H9 (cell line): ENCODE data around the gene GPM6B. TPM values are rescaled to one million over a fixed set of nuclear protein-coding genes. Genes with fewer than 3 reads are reported as not detected.
A peak's percentile ranks its signal among the peaks of the same experiment; 100 is the strongest.

Source experiments
- DNase-seq: peaks from one replicate; pipeline ENCODE4 v3.0.0-alpha.2; 2017
- H2AFZ ChIP-seq: one replicate; pipeline ENCODE4 v1.6.1; 2013; ENCODE audit warnings: mild to moderate bottlenecking, low read length, control low read depth, moderate library complexity
- H2AK5ac ChIP-seq: 2 replicates; pipeline ENCODE4 v1.6.1; 2013; ENCODE audit warnings: low read length, control low read depth, mixed read lengths; ENCODE audit not compliant: insufficient read length
- H2BK120ac ChIP-seq: one replicate; pipeline ENCODE4 v1.6.1; 2013; ENCODE audit warnings: low read depth, mild to moderate bottlenecking, low read length, control low read depth, inconsistent platforms; ENCODE audit not compliant: poor library complexity, severe bottlenecking
- H2BK12ac ChIP-seq: 2 replicates; pipeline ENCODE4 v1.6.1; 2013; ENCODE audit warnings: low read length, control low read depth, mixed read lengths, low read depth; ENCODE audit not compliant: insufficient read length
- H2BK15ac ChIP-seq: 2 replicates; pipeline ENCODE4 v1.6.1; 2013; ENCODE audit warnings: low read depth, low read length, control low read depth
- H2BK20ac ChIP-seq: one replicate; pipeline ENCODE4 v1.6.1; 2013; ENCODE audit warnings: low read depth, mild to moderate bottlenecking, low read length, control low read depth, inconsistent platforms; ENCODE audit not compliant: poor library complexity, severe bottlenecking
- H2BK5ac ChIP-seq: 2 replicates; pipeline ENCODE4 v1.6.1; 2013; ENCODE audit warnings: low read length, control low read depth, mixed read lengths; ENCODE audit not compliant: insufficient read length
- H3K14ac ChIP-seq: 2 replicates; pipeline ENCODE4 v1.6.1; 2013; ENCODE audit warnings: low read length, control low read depth; ENCODE audit not compliant: insufficient read depth
- H3K18ac ChIP-seq: 2 replicates; pipeline ENCODE4 v1.6.1; 2013; ENCODE audit warnings: low read depth, mild to moderate bottlenecking, mixed read lengths, low read length, control low read depth; ENCODE audit not compliant: insufficient read length
- H3K23ac ChIP-seq: 2 replicates; pipeline ENCODE4 v1.6.1; 2013; ENCODE audit warnings: low read length, control low read depth, mixed read lengths, low read depth; ENCODE audit not compliant: insufficient read length
- H3K23me2 ChIP-seq: 2 replicates; pipeline ENCODE4 v1.6.1; 2013; ENCODE audit warnings: low read depth, mild to moderate bottlenecking, mixed read lengths, low read length, control low read depth; ENCODE audit not compliant: insufficient read length, poor library complexity, severe bottlenecking
- H3K27ac ChIP-seq: 2 replicates; pipeline ENCODE4 v1.5.1; 2013; ENCODE audit warnings: low read length, control low read depth, mixed read lengths, low read depth; ENCODE audit not compliant: insufficient read length
- H3K27me3 ChIP-seq: 2 replicates; pipeline ENCODE4 v1.6.1; 2013; ENCODE audit warnings: low read length, control low read depth, inconsistent platforms; ENCODE audit not compliant: insufficient read depth
- H3K4ac ChIP-seq: 2 replicates; pipeline ENCODE4 v1.6.1; 2013; ENCODE audit warnings: low read depth, mild to moderate bottlenecking, control low read depth, inconsistent platforms, low read length, moderate library complexity
- H3K4me1 ChIP-seq: 2 replicates; pipeline ENCODE4 v1.6.1; 2013; ENCODE audit warnings: low read length, control low read depth, inconsistent platforms; ENCODE audit not compliant: insufficient read depth
- H3K4me2 ChIP-seq: 2 replicates; pipeline ENCODE4 v1.6.1; 2013; ENCODE audit warnings: low read length, control low read depth, mixed read lengths; ENCODE audit not compliant: insufficient read length, insufficient read depth
- H3K56ac ChIP-seq: 2 replicates; pipeline ENCODE4 v1.6.1; 2013; ENCODE audit warnings: low read depth, mild to moderate bottlenecking, mixed read lengths, low read length, control low read depth; ENCODE audit not compliant: insufficient read length
- H3K79me1 ChIP-seq: 2 replicates; pipeline ENCODE4 v1.6.1; 2013; ENCODE audit warnings: low read depth, mild to moderate bottlenecking, moderate library complexity, low read length, control low read depth, inconsistent platforms; ENCODE audit not compliant: insufficient read depth, poor library complexity, severe bottlenecking
- H3K79me2 ChIP-seq: 2 replicates; pipeline ENCODE4 v1.6.1; 2013; ENCODE audit warnings: low read length, control low read depth, inconsistent platforms; ENCODE audit not compliant: insufficient read depth
- H3K9ac ChIP-seq: 2 replicates; pipeline ENCODE4 v1.6.1; 2013; ENCODE audit warnings: low read length, control low read depth, mixed read lengths; ENCODE audit not compliant: insufficient read length; ENCODE audit errors: extremely low read depth
- H3K9me3 ChIP-seq: one replicate; pipeline ENCODE4 v1.6.1; 2013; ENCODE audit warnings: low read depth, low read length, inconsistent platforms; ENCODE audit not compliant: control insufficient read depth
- H3T11ph ChIP-seq: one replicate; pipeline ENCODE4 v1.6.1; 2013; ENCODE audit warnings: mild to moderate bottlenecking, low read length, control low read depth, inconsistent platforms
- H4K20me1 ChIP-seq: one replicate; pipeline ENCODE4 v1.6.1; 2013; ENCODE audit not compliant: control insufficient read depth, insufficient read length, insufficient read depth
- H4K5ac ChIP-seq: 2 replicates; pipeline ENCODE4 v1.6.1; 2013; ENCODE audit warnings: low read depth, mild to moderate bottlenecking, mixed read lengths, low read length, control low read depth; ENCODE audit not compliant: insufficient read length
- H4K8ac ChIP-seq: replicated peaks from 2 replicates; pipeline ENCODE4 v1.6.1; 2013; ENCODE audit warnings: low read length, control low read depth, mixed read lengths, low read depth; ENCODE audit not compliant: insufficient read length
- H4K91ac ChIP-seq: 2 replicates; pipeline ENCODE4 v1.6.1; 2013; ENCODE audit warnings: low read depth, mild to moderate bottlenecking, moderate library complexity, mixed read lengths, low read length, control low read depth; ENCODE audit not compliant: insufficient read length
- H3K27ac Mint-ChIP-seq, 3 experiments: 2 replicates in 2 of 3; 3 replicates in 1 of 3; pipeline ENCODE4 v1.8.0; 2020 to 2021; ENCODE audit warnings: mixed read lengths in 3 of 3, mild to moderate bottlenecking in 1 of 3, moderate library complexity in 1 of 3
- H3K27me3 Mint-ChIP-seq: 2 replicates; pipeline ENCODE4 v1.8.0; 2021; ENCODE audit warnings: low read depth, mild to moderate bottlenecking, moderate library complexity, mixed read lengths
- H3K36me3 Mint-ChIP-seq, 3 experiments: 2 replicates in 2 of 3; 3 replicates in 1 of 3; pipeline ENCODE4 v1.8.0; 2020 to 2021; ENCODE audit warnings: low read depth in 3 of 3, mixed read lengths in 3 of 3; ENCODE audit not compliant: insufficient read depth in 1 of 3
- H3K4me1 Mint-ChIP-seq, 2 experiments: 2 replicates each; pipeline ENCODE4 v1.8.0; 2020; ENCODE audit warnings: mixed read lengths in 2 of 2
- H3K4me3 Mint-ChIP-seq, 2 experiments: 2 replicates in 1 of 2; 3 replicates in 1 of 2; pipeline ENCODE4 v1.8.0; 2020 to 2021; ENCODE audit warnings: mild to moderate bottlenecking in 2 of 2, mixed read lengths in 2 of 2, moderate library complexity in 1 of 2
- H3K9me3 Mint-ChIP-seq, 2 experiments: 2 replicates in 1 of 2; 3 replicates in 1 of 2; pipeline ENCODE4 v1.8.0; 2020; ENCODE audit warnings: mild to moderate bottlenecking in 2 of 2, mixed read lengths in 2 of 2, moderate library complexity in 1 of 2
- WGBS: extraction: QIAGEN DNeasy Blood & Tissue Kit; methylation state at CpG from one replicate; pipeline ENCODE4 v1.1.7; 2013; ENCODE audit warnings: missing lambda C conversion rate, low lambda C conversion rate, mixed read lengths; ENCODE audit not compliant: insufficient read length; ENCODE audit errors: extremely low coverage; 5-methylcytosine and 5-hydroxymethylcytosine counted together
- total RNA-seq: library from RNA; stranded (reverse); gene quantifications from 2 replicates; pipeline ENCODE4 v1.2.1, GENCODE V29; 2021
- TF ChIP-seq, protein P1 (sequence below): fragments of 200-600 bp; sonication (generic); conservative IDR thresholded peaks from 3 replicates; pipeline ENCODE4 v1.8.0; 2021; ENCODE audit warnings: antibody characterized with exemption, mild to moderate bottlenecking

The GPM6B gene
- total RNA-seq, 1 experiment from 2014 or later = 73.9 TPM

DNA sequence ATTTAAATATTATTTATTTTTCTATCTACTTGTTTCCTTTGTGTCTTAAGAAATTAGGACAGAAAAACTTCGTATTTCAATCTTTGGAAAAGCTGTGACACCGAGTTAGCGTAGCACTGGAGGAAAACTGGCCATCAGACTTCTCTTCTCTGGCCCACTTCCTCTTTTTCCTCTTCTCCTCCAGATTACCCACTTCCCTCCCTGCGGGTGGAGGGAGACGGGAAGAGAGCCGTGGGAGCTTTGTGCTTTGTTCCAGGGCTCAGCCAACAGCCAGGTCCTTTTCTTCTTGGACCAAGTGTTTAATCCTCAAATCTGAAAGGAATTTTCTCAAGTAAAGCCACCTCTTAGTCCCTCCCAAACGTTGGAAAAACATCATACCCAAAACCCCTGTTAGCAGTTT, 52.6 kb downstream of the GPM6B start:
- Histone ChIP-seq H3K23ac (no peak overlapping the region), H3K23me2 (no peaks in the 10 kb centered on the region), H3K79me1 (no peaks in the 10 kb centered on the region), H3K27me3 (no peaks in the 10 kb centered on the region), H3K18ac (no peak overlapping the region), H2AFZ (no peak overlapping the region), H2BK20ac (no peak overlapping the region), H3K9ac (no peak overlapping the region), H3K9me3 (no peaks in the 10 kb centered on the region), H2BK5ac (no peak overlapping the region), H4K91ac (no peak overlapping the region), H2BK12ac (no peak overlapping the region), H3T11ph (no peak overlapping the region), H2BK120ac (no peak overlapping the region), H3K14ac (no peak overlapping the region), H3K27ac (no peak overlapping the region), H4K5ac (no peak overlapping the region), H3K79me2 (no peaks in the 10 kb centered on the region), H2BK15ac (no peak overlapping the region; the same call in 1 of the 2 replicates), H3K4ac (no peak overlapping the region), H3K4me2 (no peak overlapping the region), H2AK5ac (no peak overlapping the region), H4K20me1 (no peaks in the 10 kb centered on the region), H3K4me1 (peaks cover 11% of the 10 kb centered on the region; the same call in 1 of the 2 replicates), H3K56ac (no peak overlapping the region), H4K8ac (no peak overlapping the region)
- WGBS = no CpG with 5 or more reads among the region's 7 CpGs
- H3K27ac Mint-ChIP-seq = peak overlapping the region in 1 of 3 experiments; percentile 39; a peak in 1 of 7 replicates
- TF ChIP-seq, protein P1, sequence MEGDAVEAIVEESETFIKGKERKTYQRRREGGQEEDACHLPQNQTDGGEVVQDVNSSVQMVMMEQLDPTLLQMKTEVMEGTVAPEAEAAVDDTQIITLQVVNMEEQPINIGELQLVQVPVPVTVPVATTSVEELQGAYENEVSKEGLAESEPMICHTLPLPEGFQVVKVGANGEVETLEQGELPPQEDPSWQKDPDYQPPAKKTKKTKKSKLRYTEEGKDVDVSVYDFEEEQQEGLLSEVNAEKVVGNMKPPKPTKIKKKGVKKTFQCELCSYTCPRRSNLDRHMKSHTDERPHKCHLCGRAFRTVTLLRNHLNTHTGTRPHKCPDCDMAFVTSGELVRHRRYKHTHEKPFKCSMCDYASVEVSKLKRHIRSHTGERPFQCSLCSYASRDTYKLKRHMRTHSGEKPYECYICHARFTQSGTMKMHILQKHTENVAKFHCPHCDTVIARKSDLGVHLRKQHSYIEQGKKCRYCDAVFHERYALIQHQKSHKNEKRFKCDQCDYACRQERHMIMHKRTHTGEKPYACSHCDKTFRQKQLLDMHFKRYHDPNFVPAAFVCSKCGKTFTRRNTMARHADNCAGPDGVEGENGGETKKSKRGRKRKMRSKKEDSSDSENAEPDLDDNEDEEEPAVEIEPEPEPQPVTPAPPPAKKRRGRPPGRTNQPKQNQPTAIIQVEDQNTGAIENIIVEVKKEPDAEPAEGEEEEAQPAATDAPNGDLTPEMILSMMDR = no peak
- no peak overlapping the region for H3K4me3 Mint-ChIP-seq
- peaks cover 18 to 69% (median 48%) of the 10 kb centered on the region in 3 experiments for H3K36me3 Mint-ChIP-seq
- H3K27me3 Mint-ChIP-seq = no peaks in the 10 kb centered on the region
- H3K4me1 Mint-ChIP-seq = peaks cover 29 to 54% of the 10 kb centered on the region in 2 experiments
- peaks cover 23 to 35% of the 10 kb centered on the region in 2 experiments for H3K9me3 Mint-ChIP-seq
- no peak for DNase-seq
